Dermis blood vessel endothelial cell (primary cell): ENCODE results near the gene ABCA13. TPM values are rescaled to one million over a fixed set of nuclear protein-coding genes. Genes with fewer than 3 reads are reported as not detected.

Experiments
- DNase-seq: peaks from one replicate; pipeline ENCODE4 v3.0.0; 2010
- total RNA-seq: library from RNA; depleted of rRNA; stranded (reverse); fragments of >200 nt; gene quantifications from 2 replicates; pipeline ENCODE4 v1.2.3, GENCODE V29; 2014

Gene ABCA13
- total RNA-seq, 1 donor from 2014 or later = under 0.01 TPM

GRCh38 chr7:48384180-48384752 is 213.0 kb downstream of the ABCA13 start:
- DNase-seq = no peak

GRCh38 chr7:48387932-48388331 is 216.7 kb downstream of the ABCA13 start:
- DNase-seq = no peak

- DNase-seq = no peak
Observed at GRCh38 chr7:48388911-48389310, 217.7 kb downstream of the ABCA13 start.

- DNase-seq = no peak
Observed at GRCh38 chr7:48389977-48390376, 218.7 kb downstream of the ABCA13 start.

- no peak for DNase-seq
Observed at GRCh38 chr7:48390388-48391327, 219.4 kb downstream of the ABCA13 start.

- no peak for DNase-seq
Observed at GRCh38 chr7:48398191-48398590, 226.9 kb downstream of the ABCA13 start.

- no peak for DNase-seq
Observed at GRCh38 chr7:48402721-48403120, 231.5 kb downstream of the ABCA13 start.

GRCh38 chr7:48408731-48409130 is 237.5 kb downstream of the ABCA13 start:
- no peak for DNase-seq

GRCh38 chr7:48411619-48412018 is 240.4 kb downstream of the ABCA13 start:
- no peak for DNase-seq

- DNase-seq = no peak
Observed at GRCh38 chr7:48414011-48414732, 242.9 kb downstream of the ABCA13 start.

GRCh38 chr7:48416327-48416908 is 245.2 kb downstream of the ABCA13 start:
- no peak for DNase-seq

- DNase-seq = no peak
Observed at GRCh38 chr7:48419401-48419800, 248.1 kb downstream of the ABCA13 start.

GRCh38 chr7:48420206-48420605 is 248.9 kb downstream of the ABCA13 start:
- DNase-seq = no peak

- no peak for DNase-seq
Observed at GRCh38 chr7:48421357-48421756, 250.1 kb downstream of the ABCA13 start.

- DNase-seq = no peak
Observed at GRCh38 chr7:48424731-48425130, 253.5 kb downstream of the ABCA13 start.

GRCh38 chr7:48426331-48426965 is 255.2 kb downstream of the ABCA13 start:
- no peak for DNase-seq

- DNase-seq = no peak
Observed at GRCh38 chr7:48426966-48427555, 255.8 kb downstream of the ABCA13 start.

- no peak for DNase-seq
Observed at GRCh38 chr7:48427671-48428070, 256.4 kb downstream of the ABCA13 start.

- no peak for DNase-seq
Observed at GRCh38 chr7:48428091-48428684, 256.9 kb downstream of the ABCA13 start.

GRCh38 chr7:48429117-48429516 is 257.9 kb downstream of the ABCA13 start:
- DNase-seq = no peak

GRCh38 chr7:48438206-48438605 is 266.9 kb downstream of the ABCA13 start:
- DNase-seq = no peak
